CD4-positive, CD25-positive, alpha-beta regulatory T cell (primary cell): ENCODE data around the gene PLAGL1. TPM values are rescaled to one million over a fixed set of nuclear protein-coding genes. Genes with fewer than 3 reads are reported as not detected.
A peak's percentile ranks its signal among the peaks of the same experiment; 100 is the strongest.

Source experiments
- ATAC-seq, 2 donors: fragments of 150-1000 bp; cut with Tn5 transposase; one replicate each; pipeline ENCODE4 v1.10.0; 2021; ENCODE audit warnings: low read depth in 2 of 2, moderate number of reproducible peaks in 2 of 2, moderate library complexity in 1 of 2
- DNase-seq, 3 donors: peaks; one replicate each; pipeline versions ENCODE4 v3.0.0 to v3.0.0-alpha.2; 2012 to 2022; ENCODE audit warnings: mixed read lengths in 1 of 3
- H3K27ac ChIP-seq: one replicate; pipeline ENCODE4 v1.7.0; 2013; ENCODE audit warnings: mild to moderate bottlenecking, low read length; ENCODE audit not compliant: insufficient read depth, poor library complexity, severe bottlenecking
- H3K27me3 ChIP-seq: one replicate; pipeline ENCODE4 v1.7.0; 2013; ENCODE audit warnings: low read length; ENCODE audit not compliant: control insufficient read depth, insufficient read depth
- H3K36me3 ChIP-seq: one replicate; pipeline ENCODE4 v1.7.0; 2013; ENCODE audit warnings: mild to moderate bottlenecking, low read length, moderate library complexity; ENCODE audit not compliant: control insufficient read depth, insufficient read depth
- H3K4me1 ChIP-seq: 2 replicates; pipeline ENCODE4 v1.7.0; 2013; ENCODE audit warnings: mild to moderate bottlenecking, low read length; ENCODE audit not compliant: insufficient read depth, control insufficient read depth, poor library complexity, severe bottlenecking
- H3K4me3 ChIP-seq: one replicate; pipeline ENCODE4 v1.7.0; 2013; ENCODE audit warnings: low read depth, mild to moderate bottlenecking, low read length, moderate library complexity
- H3K9me3 ChIP-seq, 2 experiments: 1 replicate in 1 of 2; 2 replicates in 1 of 2; pipeline ENCODE4 v1.7.0; 2013; ENCODE audit warnings: low read length in 2 of 2, mild to moderate bottlenecking in 1 of 2, moderate library complexity in 1 of 2; ENCODE audit not compliant: control insufficient read depth in 2 of 2
- H3K27ac Mint-ChIP-seq, 3 donors: one replicate each; pipeline ENCODE4 v1.8.0; 2020 to 2022; ENCODE audit warnings: mild to moderate bottlenecking in 3 of 3, mixed read lengths in 3 of 3, moderate library complexity in 2 of 3
- H3K27me3 Mint-ChIP-seq: one replicate; pipeline ENCODE4 v1.8.0; 2022; ENCODE audit warnings: mild to moderate bottlenecking, mixed read lengths
- H3K36me3 Mint-ChIP-seq: one replicate; pipeline ENCODE4 v1.8.0; 2020; ENCODE audit warnings: mixed read lengths
- H3K4me1 Mint-ChIP-seq, 4 donors: one replicate each; pipeline ENCODE4 v1.8.0; 2020 to 2022; ENCODE audit warnings: mixed read lengths in 4 of 4, mild to moderate bottlenecking in 1 of 4
- H3K4me3 Mint-ChIP-seq, 4 donors: one replicate each; pipeline ENCODE4 v1.8.0; 2020 to 2022; ENCODE audit warnings: mild to moderate bottlenecking in 4 of 4, mixed read lengths in 4 of 4, moderate library complexity in 3 of 4
- H3K9me3 Mint-ChIP-seq, 7 donors: one replicate each; pipeline ENCODE4 v1.8.0; 2020 to 2022; ENCODE audit warnings: mixed read lengths in 7 of 7, mild to moderate bottlenecking in 3 of 7, moderate library complexity in 2 of 7
- polyA plus RNA-seq, 4 donors: library from polyadenylated mRNA; unstranded; fragments of 300-500 nt; fragmentation: Illumina TruSeq; gene quantifications; one replicate each; pipeline ENCODE4 v1.2.3, GENCODE V29; 2021
- total RNA-seq: library from RNA; stranded (reverse); gene quantifications from one replicate; pipeline ENCODE4 v1.2.3, GENCODE V29; 2022

PLAGL1 gene
- total and polyA plus RNA-seq, 5 donors from 2014 or later, result 1.4 to 4.7 (median 2.8) TPM

- H3K9me3 Mint-ChIP-seq, result peaks cover 0 to 4% (median 0%) of the 10 kb centered on the region in 7 donors
- H3K27me3 Mint-ChIP-seq, result peaks cover 33% of the 10 kb centered on the region
- Histone ChIP-seq H3K9me3 (no peaks in the 10 kb centered on the region), H3K27ac (no peak overlapping the region), H3K27me3 (peaks cover 10% of the 10 kb centered on the region), H3K36me3 (no peaks in the 10 kb centered on the region), H3K4me3 (peak overlapping the region; percentile 48), H3K4me1 (no peaks in the 10 kb centered on the region)
- DNase-seq (peak in 1 of 3 donors; percentile 2), ATAC-seq (peak in 1 of 2 donors; percentile 11)
- H3K4me3 Mint-ChIP-seq, result peak overlapping the region; percentile 63 to 77 (median 68)
- no peak overlapping the region for H3K27ac Mint-ChIP-seq
- H3K4me1 Mint-ChIP-seq, result peaks cover 0 to 14% (median 1%) of the 10 kb centered on the region in 4 donors
- peaks cover 4% of the 10 kb centered on the region for H3K36me3 Mint-ChIP-seq
These were observed 460 bp downstream of the PLAGL1 start for GRCh38 chr6:144007478-144008119.

- peak overlapping the region; percentile 63 to 77 (median 68) for H3K4me3 Mint-ChIP-seq
- H3K9me3 Mint-ChIP-seq, result peaks cover 0 to 4% (median under 1%) of the 10 kb centered on the region in 7 donors
- DNase-seq, result peak in 1 of 3 donors; percentile 6
- H3K27ac ChIP-seq, result no peak overlapping the region
- ATAC-seq, result no peak
- no peaks in the 10 kb centered on the region for H3K9me3 ChIP-seq
- peaks cover 10% of the 10 kb centered on the region for H3K27me3 ChIP-seq
- no peak overlapping the region for H3K27ac Mint-ChIP-seq
- H3K4me3 ChIP-seq, result peak overlapping the region; percentile 48
- no peaks in the 10 kb centered on the region for H3K4me1 ChIP-seq
- H3K36me3 ChIP-seq, result no peaks in the 10 kb centered on the region
- H3K4me1 Mint-ChIP-seq, result peaks cover 0 to 14% (median 1%) of the 10 kb centered on the region in 4 donors
- peaks cover 34% of the 10 kb centered on the region for H3K27me3 Mint-ChIP-seq
- peaks cover 4% of the 10 kb centered on the region for H3K36me3 Mint-ChIP-seq
These were observed 1.2 kb downstream of the PLAGL1 start for GRCh38 chr6:144006736-144007477.

GRCh38 chr6:143999406-143999805, 8.7 kb downstream of the PLAGL1 start:
- no peaks in the 10 kb centered on the region for H3K4me1 Mint-ChIP-seq
- no peaks in the 10 kb centered on the region for H3K9me3 ChIP-seq
- peaks cover 3% of the 10 kb centered on the region for H3K27me3 ChIP-seq
- H3K4me3 Mint-ChIP-seq, result no peak overlapping the region
- H3K36me3 ChIP-seq, result no peaks in the 10 kb centered on the region
- H3K27ac ChIP-seq, result no peak overlapping the region
- H3K4me3 ChIP-seq, result no peak overlapping the region
- DNase-seq (no peak), ATAC-seq (no peak)
- H3K4me1 ChIP-seq, result no peaks in the 10 kb centered on the region
- H3K27me3 Mint-ChIP-seq, result peaks cover 27% of the 10 kb centered on the region
- no peak overlapping the region for H3K27ac Mint-ChIP-seq
- peaks cover 4% of the 10 kb centered on the region for H3K36me3 Mint-ChIP-seq
- peaks cover 0 to 5% (median 2%) of the 10 kb centered on the region in 7 donors for H3K9me3 Mint-ChIP-seq

DNA sequence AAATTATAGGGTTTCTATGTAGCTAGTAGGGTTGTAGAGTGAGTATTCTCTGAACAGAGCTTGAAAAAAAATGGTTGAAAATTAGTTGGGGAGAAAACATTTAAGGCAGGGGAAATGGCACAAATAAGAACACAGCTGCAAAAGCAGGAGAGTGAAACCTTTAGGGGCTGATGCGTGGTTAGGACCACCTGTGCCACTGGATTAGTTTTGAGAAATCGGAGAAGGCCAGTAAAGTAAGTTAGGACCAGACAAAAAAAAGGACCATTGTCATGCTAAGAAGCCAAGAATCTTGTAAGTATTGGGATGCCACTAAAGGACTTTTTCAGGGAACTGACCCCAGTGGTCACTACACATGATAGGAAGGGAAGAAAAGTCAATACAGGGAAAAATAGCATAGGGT, 9.4 kb downstream of the PLAGL1 start:
- Histone ChIP-seq H3K27ac (no peak overlapping the region), H3K27me3 (peaks cover 3% of the 10 kb centered on the region), H3K36me3 (no peaks in the 10 kb centered on the region), H3K9me3 (no peaks in the 10 kb centered on the region), H3K4me3 (no peak overlapping the region), H3K4me1 (no peaks in the 10 kb centered on the region)
- no peaks in the 10 kb centered on the region for H3K4me1 Mint-ChIP-seq
- no peak overlapping the region for H3K27ac Mint-ChIP-seq
- H3K27me3 Mint-ChIP-seq, result peaks cover 22% of the 10 kb centered on the region
- DNase-seq, result no peak
- no peak overlapping the region for H3K4me3 Mint-ChIP-seq
- peaks cover 0 to 5% (median 2%) of the 10 kb centered on the region in 7 donors for H3K9me3 Mint-ChIP-seq
- ATAC-seq, result no peak
- peaks cover 4% of the 10 kb centered on the region for H3K36me3 Mint-ChIP-seq

DNA sequence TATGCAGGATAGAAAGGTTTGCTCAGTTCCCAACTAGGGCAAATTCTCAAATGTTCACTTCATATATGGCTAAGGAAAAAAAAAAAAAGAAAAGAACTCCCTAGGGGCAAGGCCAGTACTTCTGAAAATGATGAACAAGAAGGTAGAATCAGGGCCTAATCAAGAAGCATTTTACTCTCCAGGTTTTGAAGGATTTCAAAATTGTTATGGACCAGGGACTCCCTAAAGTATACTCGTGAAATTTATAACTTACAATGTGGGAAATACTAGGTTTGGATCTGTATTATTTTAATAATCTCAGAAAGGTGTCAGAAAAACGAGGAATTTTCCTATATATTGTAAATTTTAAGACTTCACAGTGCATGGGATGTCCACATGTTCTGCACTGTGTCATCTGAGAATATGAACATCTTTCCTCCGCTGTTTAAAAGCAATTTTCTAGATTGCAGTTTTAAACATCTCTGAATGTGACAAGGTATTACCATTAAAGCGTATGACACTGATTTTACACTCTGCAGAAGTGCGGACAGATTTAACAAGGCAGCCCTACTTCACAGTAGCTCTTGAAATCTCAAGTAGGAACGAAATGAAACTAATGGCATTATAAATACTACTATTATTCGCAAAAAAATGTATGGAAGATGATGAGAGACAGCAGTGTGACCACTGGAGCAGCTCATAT, 14.0 kb downstream of the PLAGL1 start:
- Histone ChIP-seq H3K4me3 (no peak overlapping the region), H3K27me3 (peaks cover 3% of the 10 kb centered on the region), H3K4me1 (no peaks in the 10 kb centered on the region), H3K27ac (no peak overlapping the region), H3K9me3 (no peaks in the 10 kb centered on the region), H3K36me3 (no peaks in the 10 kb centered on the region)
- Mint-ChIP-seq H3K4me3 (no peak overlapping the region), H3K27ac (no peak overlapping the region), H3K36me3 (peaks cover 7% of the 10 kb centered on the region), H3K9me3 (peaks cover 0 to 4% (median 0%) of the 10 kb centered on the region in 7 donors), H3K4me1 (no peaks in the 10 kb centered on the region), H3K27me3 (peaks cover 26% of the 10 kb centered on the region)
- no peak for DNase-seq
- ATAC-seq, result no peak

GRCh38 chr6:143992285-143992684, 15.8 kb downstream of the PLAGL1 start:
- Histone ChIP-seq H3K9me3 (no peaks in the 10 kb centered on the region), H3K4me3 (no peak overlapping the region), H3K27me3 (peaks cover 7% of the 10 kb centered on the region), H3K4me1 (no peaks in the 10 kb centered on the region), H3K27ac (no peak overlapping the region), H3K36me3 (no peaks in the 10 kb centered on the region)
- H3K4me1 Mint-ChIP-seq, result no peaks in the 10 kb centered on the region
- no peak for DNase-seq
- peaks cover 0 to 4% (median 0%) of the 10 kb centered on the region in 7 donors for H3K9me3 Mint-ChIP-seq
- peaks cover 19% of the 10 kb centered on the region for H3K27me3 Mint-ChIP-seq
- H3K4me3 Mint-ChIP-seq, result no peak overlapping the region
- ATAC-seq, result no peak
- no peak overlapping the region for H3K27ac Mint-ChIP-seq
- peaks cover 4% of the 10 kb centered on the region for H3K36me3 Mint-ChIP-seq

DNA sequence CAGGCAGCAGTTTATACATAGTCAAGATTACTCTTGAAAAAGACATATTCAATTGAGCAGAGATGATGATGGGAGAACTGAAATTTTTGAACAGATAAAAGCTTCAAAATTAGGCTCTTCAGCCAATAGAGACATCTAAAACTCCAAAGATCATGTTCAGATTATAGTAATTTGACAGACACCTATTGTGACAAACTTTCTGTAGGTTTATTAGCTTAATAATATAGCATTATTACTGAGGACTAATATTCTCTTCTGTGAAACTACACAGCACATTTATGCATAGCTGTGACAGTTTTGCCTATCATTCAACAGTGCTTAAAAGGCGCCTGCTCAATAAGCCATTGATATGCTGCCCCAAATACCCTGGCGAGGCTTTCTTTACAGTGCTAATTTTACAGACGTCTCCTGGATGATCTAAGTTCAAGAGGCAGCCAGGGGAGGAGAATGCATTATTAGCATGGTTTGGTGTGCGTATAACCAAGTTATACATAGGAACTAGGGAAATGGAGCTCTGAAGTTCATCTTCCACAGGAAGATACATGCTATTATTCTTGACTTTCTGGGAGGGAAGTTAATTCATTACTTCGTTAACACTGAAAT, 21.5 kb downstream of the PLAGL1 start:
- no peak overlapping the region for H3K27ac Mint-ChIP-seq
- H3K27me3 Mint-ChIP-seq, result peaks cover 18% of the 10 kb centered on the region
- Histone ChIP-seq H3K36me3 (no peaks in the 10 kb centered on the region), H3K4me1 (no peaks in the 10 kb centered on the region), H3K27ac (no peak overlapping the region), H3K27me3 (peaks cover 7% of the 10 kb centered on the region), H3K9me3 (no peaks in the 10 kb centered on the region), H3K4me3 (no peak overlapping the region)
- DNase-seq (no peak), ATAC-seq (no peak)
- peaks cover 0 to 4% (median 0%) of the 10 kb centered on the region in 7 donors for H3K9me3 Mint-ChIP-seq
- peaks cover 4% of the 10 kb centered on the region for H3K36me3 Mint-ChIP-seq
- H3K4me1 Mint-ChIP-seq, result no peaks in the 10 kb centered on the region
- H3K4me3 Mint-ChIP-seq, result no peak overlapping the region
